Astrocyte (in vitro differentiated cells and primary cell): Measurements from ENCODE around the gene OR2AT4. TPM values are rescaled to one million over a fixed set of nuclear protein-coding genes. Genes with fewer than 3 reads are reported as not detected.

Source experiments
- DNase-seq: peaks from one replicate; pipeline ENCODE4 v3.0.0-alpha.2; 2010; ENCODE audit warnings: low read depth
- FAIRE-seq: peaks from 2 replicates; lab custom pipeline; 2011; peaks lifted over from hg19 to GRCh38; lab: Jason Lieb, UNC
- H2AFZ ChIP-seq: 2 replicates; pipeline ENCODE4 v1.6.0; 2012; ENCODE audit warnings: low read depth, low read length, inconsistent platforms
- H3K27ac ChIP-seq: 2 replicates; pipeline ENCODE4 v1.5.1; 2011; ENCODE audit warnings: low read depth, low read length, inconsistent platforms
- H3K27me3 ChIP-seq: 2 replicates; pipeline ENCODE4 v1.6.0; 2011; ENCODE audit warnings: low read length, inconsistent platforms; ENCODE audit not compliant: insufficient read depth
- H3K36me3 ChIP-seq: 2 replicates; pipeline ENCODE4 v1.5.1; 2011; ENCODE audit warnings: low read length, inconsistent platforms; ENCODE audit not compliant: insufficient read depth
- H3K4me1 ChIP-seq: 2 replicates; pipeline ENCODE4 v1.5.1; 2011; ENCODE audit warnings: low read length, inconsistent platforms; ENCODE audit not compliant: insufficient read depth
- H3K4me2 ChIP-seq: 2 replicates; pipeline ENCODE4 v1.6.0; 2012; ENCODE audit warnings: low read length, inconsistent platforms
- H3K4me3 ChIP-seq: 2 replicates; pipeline ENCODE4 v1.5.1; 2011; ENCODE audit warnings: low read depth, mild to moderate bottlenecking, low read length, inconsistent platforms; ENCODE audit not compliant: insufficient read depth
- H3K79me2 ChIP-seq: 2 replicates; pipeline ENCODE4 v1.6.0; 2012; ENCODE audit warnings: mild to moderate bottlenecking, low read length, inconsistent platforms; ENCODE audit not compliant: insufficient read depth
- H3K9ac ChIP-seq: 2 replicates; pipeline ENCODE4 v1.6.0; 2012; ENCODE audit warnings: mild to moderate bottlenecking, low read length, inconsistent platforms
- H3K9me3 ChIP-seq: 2 replicates; pipeline ENCODE4 v1.5.1; 2012; ENCODE audit warnings: low read depth, mild to moderate bottlenecking, low read length, inconsistent platforms; ENCODE audit not compliant: insufficient read depth
- H4K20me1 ChIP-seq: 2 replicates; pipeline ENCODE4 v1.6.0; 2012; ENCODE audit warnings: low read length, inconsistent platforms; ENCODE audit not compliant: insufficient read depth
- H3K27ac Mint-ChIP-seq: one replicate; pipeline ENCODE4 v1.8.0; 2021; ENCODE audit warnings: mild to moderate bottlenecking, mixed read lengths; ENCODE audit not compliant: unreplicated experiment
- H3K27me3 Mint-ChIP-seq: one replicate; pipeline ENCODE4 v1.8.0; 2021; ENCODE audit warnings: low read depth, mixed read lengths; ENCODE audit not compliant: unreplicated experiment
- H3K36me3 Mint-ChIP-seq: one replicate; pipeline ENCODE4 v1.8.0; 2021; ENCODE audit warnings: low read depth, mixed read lengths; ENCODE audit not compliant: unreplicated experiment
- H3K4me1 Mint-ChIP-seq: one replicate; pipeline ENCODE4 v1.8.0; 2021; ENCODE audit warnings: low read depth, mixed read lengths; ENCODE audit not compliant: unreplicated experiment
- H3K4me3 Mint-ChIP-seq: one replicate; pipeline ENCODE4 v1.8.0; 2021; ENCODE audit warnings: mild to moderate bottlenecking, moderate library complexity, mixed read lengths; ENCODE audit not compliant: unreplicated experiment
- H3K9me3 Mint-ChIP-seq: one replicate; pipeline ENCODE4 v1.8.0; 2021; ENCODE audit warnings: mild to moderate bottlenecking, mixed read lengths; ENCODE audit not compliant: unreplicated experiment
- CTCF ChIP-seq: IDR thresholded peaks from 2 replicates; pipeline ENCODE4 v1.5.1; 2011; ENCODE audit warnings: low read depth, mild to moderate bottlenecking, inconsistent platforms, low read length, moderate library complexity; ENCODE audit not compliant: insufficient read depth
- EZH2 ChIP-seq: IDR thresholded peaks from 2 replicates; pipeline ENCODE4 v1.6.1; 2012; ENCODE audit warnings: mild to moderate bottlenecking, low read length, inconsistent platforms; ENCODE audit not compliant: insufficient read depth
- total RNA-seq: library from RNA; stranded (reverse); gene quantifications from 2 replicates; pipeline ENCODE4 v1.2.1, GENCODE V29; 2021

OR2AT4 gene
- total RNA-seq, 1 donor from 2014 or later = not detected

- no peak for TF ChIP-seq CTCF
- no peak for TF ChIP-seq EZH2
- no peak for DNase-seq
These were observed 28.1 kb downstream of the OR2AT4 start for GRCh38 chr11:75068559-75068958.

GRCh38 chr11:75066061-75066460 lies 30.6 kb downstream of the OR2AT4 start:
- H3K36me3 Mint-ChIP-seq = peaks cover 2% of the 10 kb centered on the region
- Histone ChIP-seq H3K36me3 (no peaks in the 10 kb centered on the region), H3K9ac (no peak overlapping the region), H3K9me3 (no peaks in the 10 kb centered on the region), H4K20me1 (no peaks in the 10 kb centered on the region), H3K4me1 (no peaks in the 10 kb centered on the region), H3K4me3 (no peak overlapping the region), H2AFZ (no peak overlapping the region), H3K27ac (no peak overlapping the region), H3K4me2 (no peak overlapping the region), H3K27me3 (peaks cover 11% of the 10 kb centered on the region), H3K79me2 (no peaks in the 10 kb centered on the region)
- H3K27ac Mint-ChIP-seq = no peak overlapping the region
- no peak for FAIRE-seq
- H3K4me1 Mint-ChIP-seq = peaks cover 4% of the 10 kb centered on the region
- TF ChIP-seq EZH2 (no peak), CTCF (no peak)
- H3K27me3 Mint-ChIP-seq = no peaks in the 10 kb centered on the region
- DNase-seq = peak; percentile 34
- peaks cover 5% of the 10 kb centered on the region for H3K9me3 Mint-ChIP-seq
- no peak overlapping the region for H3K4me3 Mint-ChIP-seq

More at GRCh38 chr11:75068559-75068958, 28.1 kb downstream of the OR2AT4 start:
- Histone ChIP-seq H3K4me3 (no peak overlapping the region), H3K36me3 (no peaks in the 10 kb centered on the region), H2AFZ (no peak overlapping the region), H3K9ac (no peak overlapping the region), H3K27ac (no peak overlapping the region), H3K4me1 (no peaks in the 10 kb centered on the region), H3K4me2 (no peak overlapping the region), H3K9me3 (no peaks in the 10 kb centered on the region), H4K20me1 (no peaks in the 10 kb centered on the region), H3K79me2 (no peaks in the 10 kb centered on the region), H3K27me3 (peaks cover 22% of the 10 kb centered on the region)
- Mint-ChIP-seq H3K4me3 (no peak overlapping the region), H3K9me3 (no peaks in the 10 kb centered on the region), H3K27ac (no peak overlapping the region), H3K4me1 (peaks cover 14% of the 10 kb centered on the region), H3K36me3 (no peaks in the 10 kb centered on the region), H3K27me3 (no peaks in the 10 kb centered on the region)
- FAIRE-seq = no peak

GRCh38 chr11:75063741-75064314 lies 32.8 kb downstream of the OR2AT4 start:
- H3K27me3 Mint-ChIP-seq = no peaks in the 10 kb centered on the region
- no peak overlapping the region for H3K4me3 Mint-ChIP-seq
- DNase-seq = no peak

More at GRCh38 chr11:75063741-75064314, 32.8 kb downstream of the OR2AT4 start:
- Mint-ChIP-seq H3K4me1 (peaks cover 4% of the 10 kb centered on the region), H3K9me3 (peaks cover 5% of the 10 kb centered on the region), H3K27ac (no peak overlapping the region), H3K36me3 (peaks cover 3% of the 10 kb centered on the region)
- H3K4me1 ChIP-seq = no peaks in the 10 kb centered on the region
- H3K9me3 ChIP-seq = no peaks in the 10 kb centered on the region
- peaks cover 6% of the 10 kb centered on the region for H3K27me3 ChIP-seq
- H3K4me3 ChIP-seq = no peak overlapping the region
- H3K9ac ChIP-seq = no peak overlapping the region
- no peak for FAIRE-seq
- no peaks in the 10 kb centered on the region for H3K79me2 ChIP-seq
- H3K27ac ChIP-seq = no peak overlapping the region
- no peaks in the 10 kb centered on the region for H3K36me3 ChIP-seq
- no peak overlapping the region for H3K4me2 ChIP-seq
- TF ChIP-seq CTCF (no peak), EZH2 (no peak)
- H4K20me1 ChIP-seq = no peaks in the 10 kb centered on the region
- no peak overlapping the region for H2AFZ ChIP-seq
